ENCODE measurements around the gene THSD7A. TPM values are rescaled to one million over a fixed set of nuclear protein-coding genes. Genes with fewer than 3 reads are reported as not detected.

The THSD7A gene
- total RNA-seq, 3 donors from 2014 or later (not counting 1 experiment from before 2014, with no cell fraction given) = 0.29 to 8.6 TPM; not detected in 1

GRCh38 chr7:11513460-11513859 is 318.5 kb downstream of the THSD7A start:
- no peaks in the 10 kb centered on the region for H3K4me1 Mint-ChIP-seq

DNA sequence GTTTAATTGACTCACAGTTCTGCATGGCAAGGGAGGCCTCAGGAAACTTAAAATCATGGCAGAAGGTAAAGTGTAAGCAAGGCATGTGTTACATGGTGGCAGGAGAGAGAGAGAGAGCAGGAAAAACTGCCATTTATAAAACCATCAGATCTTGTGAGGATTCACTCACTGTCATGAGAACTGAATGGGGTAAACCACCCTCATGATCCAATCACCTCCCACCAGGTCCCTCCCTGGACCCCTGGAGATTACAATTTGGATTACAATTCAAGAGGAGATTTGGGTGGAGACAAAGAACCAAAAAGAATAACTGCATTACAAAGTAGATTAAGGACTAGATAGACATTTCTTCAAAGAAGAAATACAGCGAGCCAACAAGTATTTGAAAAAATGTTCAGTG is 324.1 kb downstream of the THSD7A start:
- TF ChIP-seq, protein P1, sequence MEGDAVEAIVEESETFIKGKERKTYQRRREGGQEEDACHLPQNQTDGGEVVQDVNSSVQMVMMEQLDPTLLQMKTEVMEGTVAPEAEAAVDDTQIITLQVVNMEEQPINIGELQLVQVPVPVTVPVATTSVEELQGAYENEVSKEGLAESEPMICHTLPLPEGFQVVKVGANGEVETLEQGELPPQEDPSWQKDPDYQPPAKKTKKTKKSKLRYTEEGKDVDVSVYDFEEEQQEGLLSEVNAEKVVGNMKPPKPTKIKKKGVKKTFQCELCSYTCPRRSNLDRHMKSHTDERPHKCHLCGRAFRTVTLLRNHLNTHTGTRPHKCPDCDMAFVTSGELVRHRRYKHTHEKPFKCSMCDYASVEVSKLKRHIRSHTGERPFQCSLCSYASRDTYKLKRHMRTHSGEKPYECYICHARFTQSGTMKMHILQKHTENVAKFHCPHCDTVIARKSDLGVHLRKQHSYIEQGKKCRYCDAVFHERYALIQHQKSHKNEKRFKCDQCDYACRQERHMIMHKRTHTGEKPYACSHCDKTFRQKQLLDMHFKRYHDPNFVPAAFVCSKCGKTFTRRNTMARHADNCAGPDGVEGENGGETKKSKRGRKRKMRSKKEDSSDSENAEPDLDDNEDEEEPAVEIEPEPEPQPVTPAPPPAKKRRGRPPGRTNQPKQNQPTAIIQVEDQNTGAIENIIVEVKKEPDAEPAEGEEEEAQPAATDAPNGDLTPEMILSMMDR (IDR thresholded peaks at IDR 0.05) = no peak
- DNase-seq = no peak
- H3K36me3 Mint-ChIP-seq = no peaks in the 10 kb centered on the region
- H3K9me3 ChIP-seq (ENCODE audit: control insufficient read depth, insufficient read depth, low read length) = no peaks in the 10 kb centered on the region
- H3K4me3 ChIP-seq (ENCODE audit: low read length) = no peak overlapping the region
- 100% methylated on average over 1 of the region's 1 CpG for WGBS (ENCODE audit: insufficient coverage)
- no peak overlapping the region for H3K27ac ChIP-seq (ENCODE audit: low read length)
- no peak overlapping the region for H3K27ac Mint-ChIP-seq
- no peaks in the 10 kb centered on the region for H3K4me1 ChIP-seq (ENCODE audit: control insufficient read depth, insufficient read depth, low read length)
- no peaks in the 10 kb centered on the region for H3K4me1 Mint-ChIP-seq
- H3K27me3 ChIP-seq (ENCODE audit: control insufficient read depth, insufficient read depth, low read length) = no peaks in the 10 kb centered on the region
- H3K27me3 Mint-ChIP-seq (ENCODE audit: low read depth in 2 of 2) = no peaks in the 10 kb centered on the region
- peaks cover 11 to 20% of the 10 kb centered on the region in 2 donors for H3K9me3 Mint-ChIP-seq
- ATAC-seq = no peak
- no peak overlapping the region for H3K4me3 Mint-ChIP-seq
- intact Hi-C loops (cut with micrococcal nuclease) = no loop called here
- no peaks in the 10 kb centered on the region for H3K36me3 ChIP-seq (ENCODE audit: control insufficient read depth, insufficient read depth, low read length)

More at GRCh38 chr7:11513460-11513859, 318.5 kb downstream of the THSD7A start:
- no peak for DNase-seq
- Mint-ChIP-seq H3K9me3 (peaks cover 0 to 8% of the 10 kb centered on the region in 2 donors), H3K4me3 (no peak overlapping the region), H3K36me3 (no peaks in the 10 kb centered on the region), H3K27ac (no peak overlapping the region), H3K27me3 (ENCODE audit: low read depth in 2 of 2) (no peaks in the 10 kb centered on the region)
- Histone ChIP-seq H3K36me3 (ENCODE audit: control insufficient read depth, insufficient read depth, low read length) (no peaks in the 10 kb centered on the region), H3K27me3 (ENCODE audit: control insufficient read depth, insufficient read depth, low read length) (no peaks in the 10 kb centered on the region), H3K27ac (ENCODE audit: low read length) (no peak overlapping the region), H3K9me3 (ENCODE audit: control insufficient read depth, insufficient read depth, low read length) (no peaks in the 10 kb centered on the region), H3K4me3 (ENCODE audit: low read length) (no peak overlapping the region), H3K4me1 (ENCODE audit: control insufficient read depth, insufficient read depth, low read length) (no peaks in the 10 kb centered on the region)
- intact Hi-C loops (cut with micrococcal nuclease) = no loop called here
- WGBS (ENCODE audit: insufficient coverage) = no CpG with 5 or more reads among the region's 1 CpG
- TF ChIP-seq, protein P1 (IDR thresholded peaks at IDR 0.05) = no peak
- no peak for ATAC-seq

GRCh38 chr7:11506417-11506816 is 325.6 kb downstream of the THSD7A start:
- Histone ChIP-seq H3K9me3 (ENCODE audit: control insufficient read depth, insufficient read depth, low read length) (no peaks in the 10 kb centered on the region), H3K4me3 (ENCODE audit: low read length) (no peak overlapping the region), H3K36me3 (ENCODE audit: control insufficient read depth, insufficient read depth, low read length) (no peaks in the 10 kb centered on the region), H3K27me3 (ENCODE audit: control insufficient read depth, insufficient read depth, low read length) (no peaks in the 10 kb centered on the region), H3K4me1 (ENCODE audit: control insufficient read depth, insufficient read depth, low read length) (no peaks in the 10 kb centered on the region), H3K27ac (ENCODE audit: low read length) (no peak overlapping the region)
- peaks cover 1% of the 10 kb centered on the region for H3K36me3 Mint-ChIP-seq
- no peaks in the 10 kb centered on the region for H3K4me1 Mint-ChIP-seq
- ATAC-seq (no peak), DNase-seq (no peak)
- peaks cover 13 to 25% of the 10 kb centered on the region in 2 donors for H3K9me3 Mint-ChIP-seq
- no peak overlapping the region for H3K4me3 Mint-ChIP-seq
- H3K27ac Mint-ChIP-seq = no peak overlapping the region
- TF ChIP-seq, protein P1 (IDR thresholded peaks at IDR 0.05) = no peak
- intact Hi-C loops (cut with micrococcal nuclease) = no loop called here
- no peaks in the 10 kb centered on the region for H3K27me3 Mint-ChIP-seq (ENCODE audit: low read depth in 2 of 2)

DNA sequence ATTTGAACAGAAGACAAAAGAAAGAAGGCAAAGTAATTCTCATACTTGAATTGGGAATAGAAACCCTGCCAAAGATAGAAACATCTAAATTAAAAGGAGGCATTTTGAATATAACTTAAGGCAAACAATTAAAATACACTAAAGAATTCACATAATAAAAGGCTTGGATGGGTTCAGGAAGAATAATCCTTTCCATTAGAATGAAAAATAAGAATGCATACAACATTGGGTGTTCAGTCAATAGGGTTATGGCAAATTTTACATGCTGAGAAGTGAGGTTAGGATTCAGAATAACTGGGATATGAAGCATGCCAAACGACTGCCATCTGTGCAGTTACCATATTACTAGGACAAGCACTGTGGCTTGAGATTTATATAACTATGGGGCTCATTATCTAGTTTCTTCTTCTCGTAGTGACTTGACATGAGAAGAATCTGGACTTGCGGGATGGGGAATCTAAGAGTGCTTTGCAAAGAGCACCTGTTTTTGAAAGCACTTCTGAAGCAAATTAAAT is 326.5 kb downstream of the THSD7A start:
- TF ChIP-seq, protein P1 (IDR thresholded peaks at IDR 0.05) = no peak
- intact Hi-C loops (cut with micrococcal nuclease) = no loop called here
- Histone ChIP-seq H3K36me3 (ENCODE audit: control insufficient read depth, insufficient read depth, low read length) (no peaks in the 10 kb centered on the region), H3K27ac (ENCODE audit: low read length) (no peak overlapping the region), H3K4me1 (ENCODE audit: control insufficient read depth, insufficient read depth, low read length) (no peaks in the 10 kb centered on the region), H3K27me3 (ENCODE audit: control insufficient read depth, insufficient read depth, low read length) (no peaks in the 10 kb centered on the region), H3K9me3 (ENCODE audit: control insufficient read depth, insufficient read depth, low read length) (no peaks in the 10 kb centered on the region), H3K4me3 (ENCODE audit: low read length) (no peak overlapping the region)
- 77% methylated on average over 3 of the region's 3 CpGs for WGBS (ENCODE audit: insufficient coverage)
- Mint-ChIP-seq H3K36me3 (peaks cover 6% of the 10 kb centered on the region), H3K9me3 (peaks cover 17 to 30% of the 10 kb centered on the region in 2 donors), H3K4me1 (no peaks in the 10 kb centered on the region), H3K4me3 (no peak overlapping the region), H3K27ac (no peak overlapping the region), H3K27me3 (ENCODE audit: low read depth in 2 of 2) (no peaks in the 10 kb centered on the region)
- ATAC-seq (no peak), DNase-seq (no peak)

Data from natural killer cell (primary cell).